SK-N-SH treated with all-trans-retinoic acid at 6 μM for 48 hours (cell line): ENCODE results near the gene MCM5.

Experiments
- ATAC-seq: fragments of 200-7000 bp; cut with Tn5 transposase; 3 replicates; pipeline ENCODE4 v1.9.1; 2020; ENCODE audit warnings: mild to moderate bottlenecking, moderate library complexity
- ARNTL ChIP-seq: fragments of 450-650 bp; formaldehyde crosslinking; IDR thresholded peaks from 2 replicates; pipeline ENCODE4 v1.5.0; 2020; ENCODE audit warnings: low read depth, mild to moderate bottlenecking, moderate library complexity, borderline replicate concordance
- BACH2 ChIP-seq: fragments of 250-450 bp; sonication (Bioruptor Pico); IDR thresholded peaks from 2 replicates; pipeline ENCODE4 v1.9.0; 2021; ENCODE audit warnings: mild to moderate bottlenecking, borderline replicate concordance
- CSDC2 ChIP-seq: fragments of 250-450 bp; sonication (Bioruptor Pico); IDR thresholded peaks from 2 replicates; pipeline ENCODE4 v1.5.0; 2020; ENCODE audit warnings: mild to moderate bottlenecking, moderate library complexity
- ESRRG ChIP-seq: fragments of 250-450 bp; sonication (Bioruptor Pico); IDR thresholded peaks from 2 replicates; pipeline ENCODE4 v1.6.1; 2021; ENCODE audit warnings: mild to moderate bottlenecking
- ISL1 ChIP-seq: fragments of 250-450 bp; sonication (Bioruptor Pico); IDR thresholded peaks from 2 replicates; pipeline ENCODE4 v2.1.2; 2022; ENCODE audit warnings: mild to moderate bottlenecking, moderate library complexity
- OSR1 ChIP-seq: fragments of 250-450 bp; sonication (Bioruptor Pico); IDR thresholded peaks from 2 replicates; pipeline ENCODE4 v1.8.0; 2022; ENCODE audit warnings: moderate library complexity, mild to moderate bottlenecking, inconsistent platforms
- PPARA ChIP-seq: fragments of 250-450 bp; sonication (Bioruptor Pico); IDR thresholded peaks from 2 replicates; pipeline ENCODE4 v1.5.0; 2020; ENCODE audit warnings: mild to moderate bottlenecking, borderline replicate concordance
- RARB ChIP-seq: fragments of 250-450 bp; sonication (Bioruptor Pico); IDR thresholded peaks from 2 replicates; pipeline ENCODE4 v1.8.0; 2021; ENCODE audit warnings: mild to moderate bottlenecking, moderate library complexity
- SNAI2 ChIP-seq: fragments of 250-450 bp; sonication (Bioruptor Pico); IDR thresholded peaks from 2 replicates; pipeline ENCODE4 v1.5.0; 2020; ENCODE audit warnings: mild to moderate bottlenecking, moderate library complexity
- TCF4 ChIP-seq: fragments of 250-450 bp; sonication (Bioruptor Pico); IDR thresholded peaks from 2 replicates; pipeline ENCODE4 v1.8.0; 2021; ENCODE audit warnings: mild to moderate bottlenecking, moderate library complexity, borderline replicate concordance
- TOX ChIP-seq: fragments of 250-450 bp; sonication (Bioruptor Pico); IDR thresholded peaks from 2 replicates; pipeline ENCODE4 v1.8.0; 2021; ENCODE audit warnings: mild to moderate bottlenecking, moderate library complexity, borderline replicate concordance
- ZC3H10 ChIP-seq: fragments of 250-450 bp; sonication (Bioruptor Pico); IDR thresholded peaks from 2 replicates; pipeline ENCODE4 v1.5.1; 2021; ENCODE audit warnings: mild to moderate bottlenecking, moderate library complexity
- ZFP3 ChIP-seq: fragments of 250-450 bp; sonication (Bioruptor Pico); IDR thresholded peaks from 2 replicates; pipeline ENCODE4 v1.5.0; 2020; ENCODE audit warnings: mild to moderate bottlenecking, moderate library complexity
- ZFP30 ChIP-seq: fragments of 450-650 bp; formaldehyde crosslinking; IDR thresholded peaks from 2 replicates; pipeline ENCODE4 v1.5.0; 2022; ENCODE audit warnings: mild to moderate bottlenecking, moderate library complexity
- ZNF565 ChIP-seq: fragments of 450-650 bp; formaldehyde crosslinking; conservative IDR thresholded peaks from 2 replicates; pipeline ENCODE4 v1.5.0; 2020; ENCODE audit warnings: low read depth, mild to moderate bottlenecking, moderate library complexity
- ZNF70 ChIP-seq: fragments of 450-650 bp; formaldehyde crosslinking; IDR thresholded peaks from 2 replicates; pipeline ENCODE4 v1.5.0; 2020; ENCODE audit warnings: mild to moderate bottlenecking, moderate library complexity
- TF ChIP-seq, protein P1 (sequence below): fragments of 250-450 bp; sonication (Bioruptor Pico); IDR thresholded peaks from 2 replicates; pipeline ENCODE4 v1.8.0; 2021; ENCODE audit warnings: low read depth, mild to moderate bottlenecking, moderate library complexity, borderline replicate concordance
- TF ChIP-seq, protein P2 (sequence below): fragments of 250-450 bp; sonication (Bioruptor Pico); IDR thresholded peaks from 2 replicates; pipeline ENCODE4 v1.5.1; 2020; ENCODE audit warnings: low read depth, mild to moderate bottlenecking, moderate library complexity
- TF ChIP-seq, protein P3 (sequence below): fragments of 250-450 bp; sonication (Bioruptor Pico); IDR thresholded peaks from 2 replicates; pipeline ENCODE4 v1.5.1; 2021; ENCODE audit warnings: mild to moderate bottlenecking, moderate library complexity
- TF ChIP-seq, protein P4 (sequence below): fragments of 250-450 bp; sonication (Bioruptor Pico); IDR thresholded peaks from 2 replicates; pipeline ENCODE4 v1.8.0; 2020; ENCODE audit warnings: mild to moderate bottlenecking, moderate library complexity, borderline replicate concordance

MCM5 gene

DNA sequence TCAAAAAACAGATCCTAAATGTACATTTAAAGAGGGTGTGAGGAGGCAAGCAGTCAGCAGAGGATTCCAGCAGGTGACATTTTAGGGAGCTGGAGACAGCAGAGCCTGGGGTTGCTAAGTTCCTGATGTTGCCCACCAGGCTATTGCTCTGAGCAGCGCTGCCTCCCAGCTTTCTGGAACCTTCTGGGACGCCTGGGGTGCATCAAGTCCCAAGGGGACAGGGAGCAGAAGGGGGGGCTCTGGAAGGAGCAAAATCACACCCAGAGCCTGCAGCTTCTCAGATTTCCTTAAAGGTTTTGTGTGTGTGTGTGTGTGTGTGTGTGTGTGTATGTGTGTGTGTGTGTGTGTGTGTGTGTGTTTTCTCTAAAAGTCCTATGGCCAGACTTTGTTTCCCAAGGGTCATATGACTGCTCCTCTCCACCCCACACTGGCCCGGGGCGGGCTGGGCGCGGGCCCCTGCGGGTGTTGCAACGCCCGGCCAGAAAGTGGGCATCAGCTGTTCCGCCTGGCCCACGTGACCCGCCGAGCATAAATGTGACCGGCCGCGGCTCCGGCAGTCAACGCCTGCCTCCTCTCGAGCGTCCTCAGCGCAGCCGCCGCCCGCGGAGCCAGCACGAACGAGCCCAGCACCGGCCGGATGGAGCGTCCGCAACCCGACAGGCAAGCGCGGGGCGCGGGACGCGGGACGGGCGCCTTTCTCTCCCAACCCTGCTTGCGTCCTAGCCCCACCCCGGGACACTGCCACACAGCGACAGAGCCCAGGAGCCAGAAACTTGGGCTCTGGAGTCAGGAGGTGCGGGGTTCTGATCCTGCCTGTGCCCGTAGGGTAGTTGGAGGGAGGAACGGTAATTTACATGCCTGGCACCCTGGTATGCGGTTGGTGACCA, 19.2 kb upstream of the MCM5 start, which contains the start of gene HMOX1:
HMOX1 (plus strand) TSS at position 560 of the 887 bp plus-strand sequence; CDS start at position 638, 78 bp downstream.
- peak; percentile 96 for ATAC-seq
- TF ChIP-seq ZFP3 (CRISPR knock-in tag) (peak; percentile 52; the same call in 1 of the 2 replicates), CSDC2 (CRISPR knock-in tag) (no peak), BACH2 (CRISPR knock-in tag) (no peak), TCF4 (CRISPR knock-in tag) (no peak)

DNA sequence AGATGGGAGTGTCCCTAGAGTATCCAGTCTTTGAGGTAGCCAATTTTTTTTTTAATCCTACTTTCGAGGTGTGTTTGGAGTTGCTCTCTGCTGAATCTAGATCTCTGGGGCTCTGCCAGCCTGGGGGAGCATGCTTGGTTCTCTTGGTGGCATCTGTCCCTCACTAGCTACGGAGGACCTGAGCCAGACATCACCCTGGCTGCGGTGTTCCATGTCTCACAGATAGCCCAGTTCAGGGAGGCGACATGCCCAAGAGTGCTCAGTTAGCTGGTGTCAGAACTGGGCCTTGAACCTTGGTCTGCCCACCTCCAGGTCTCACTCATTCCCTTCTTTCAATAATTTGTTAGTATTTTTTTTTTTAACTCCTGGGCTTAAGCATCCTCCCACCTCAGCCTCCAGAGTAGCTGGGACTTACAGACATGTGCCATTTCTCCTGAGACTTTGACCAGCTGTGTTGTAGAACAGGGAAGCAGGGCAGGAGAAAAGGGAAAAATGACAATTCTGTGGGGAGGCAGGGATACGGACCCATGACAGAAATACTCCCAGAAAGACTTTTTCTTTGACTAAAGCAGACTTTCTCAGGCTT, 18.4 kb upstream of the MCM5 start:
- no peak for TF ChIP-seq ESRRG (CRISPR knock-in tag)
- TF ChIP-seq, protein P1, sequence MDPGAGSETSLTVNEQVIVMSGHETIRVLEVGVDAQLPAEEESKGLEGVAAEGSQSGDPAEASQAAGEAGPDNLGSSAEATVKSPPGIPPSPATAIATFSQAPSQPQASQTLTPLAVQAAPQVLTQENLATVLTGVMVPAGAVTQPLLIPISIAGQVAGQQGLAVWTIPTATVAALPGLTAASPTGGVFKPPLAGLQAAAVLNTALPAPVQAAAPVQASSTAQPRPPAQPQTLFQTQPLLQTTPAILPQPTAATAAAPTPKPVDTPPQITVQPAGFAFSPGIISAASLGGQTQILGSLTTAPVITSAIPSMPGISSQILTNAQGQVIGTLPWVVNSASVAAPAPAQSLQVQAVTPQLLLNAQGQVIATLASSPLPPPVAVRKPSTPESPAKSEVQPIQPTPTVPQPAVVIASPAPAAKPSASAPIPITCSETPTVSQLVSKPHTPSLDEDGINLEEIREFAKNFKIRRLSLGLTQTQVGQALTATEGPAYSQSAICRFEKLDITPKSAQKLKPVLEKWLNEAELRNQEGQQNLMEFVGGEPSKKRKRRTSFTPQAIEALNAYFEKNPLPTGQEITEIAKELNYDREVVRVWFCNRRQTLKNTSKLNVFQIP: no peak
- TF ChIP-seq RARB (CRISPR knock-in tag): no peak
- no peak for TF ChIP-seq ARNTL
- TF ChIP-seq ZNF565: no peak
- TF ChIP-seq, protein P2, sequence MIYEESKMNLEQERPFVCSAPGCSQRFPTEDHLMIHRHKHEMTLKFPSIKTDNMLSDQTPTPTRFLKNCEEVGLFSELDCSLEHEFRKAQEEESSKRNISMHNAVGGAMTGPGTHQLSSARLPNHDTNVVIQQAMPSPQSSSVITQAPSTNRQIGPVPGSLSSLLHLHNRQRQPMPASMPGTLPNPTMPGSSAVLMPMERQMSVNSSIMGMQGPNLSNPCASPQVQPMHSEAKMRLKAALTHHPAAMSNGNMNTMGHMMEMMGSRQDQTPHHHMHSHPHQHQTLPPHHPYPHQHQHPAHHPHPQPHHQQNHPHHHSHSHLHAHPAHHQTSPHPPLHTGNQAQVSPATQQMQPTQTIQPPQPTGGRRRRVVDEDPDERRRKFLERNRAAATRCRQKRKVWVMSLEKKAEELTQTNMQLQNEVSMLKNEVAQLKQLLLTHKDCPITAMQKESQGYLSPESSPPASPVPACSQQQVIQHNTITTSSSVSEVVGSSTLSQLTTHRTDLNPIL (CRISPR knock-in tag): no peak
- TF ChIP-seq, protein P3, sequence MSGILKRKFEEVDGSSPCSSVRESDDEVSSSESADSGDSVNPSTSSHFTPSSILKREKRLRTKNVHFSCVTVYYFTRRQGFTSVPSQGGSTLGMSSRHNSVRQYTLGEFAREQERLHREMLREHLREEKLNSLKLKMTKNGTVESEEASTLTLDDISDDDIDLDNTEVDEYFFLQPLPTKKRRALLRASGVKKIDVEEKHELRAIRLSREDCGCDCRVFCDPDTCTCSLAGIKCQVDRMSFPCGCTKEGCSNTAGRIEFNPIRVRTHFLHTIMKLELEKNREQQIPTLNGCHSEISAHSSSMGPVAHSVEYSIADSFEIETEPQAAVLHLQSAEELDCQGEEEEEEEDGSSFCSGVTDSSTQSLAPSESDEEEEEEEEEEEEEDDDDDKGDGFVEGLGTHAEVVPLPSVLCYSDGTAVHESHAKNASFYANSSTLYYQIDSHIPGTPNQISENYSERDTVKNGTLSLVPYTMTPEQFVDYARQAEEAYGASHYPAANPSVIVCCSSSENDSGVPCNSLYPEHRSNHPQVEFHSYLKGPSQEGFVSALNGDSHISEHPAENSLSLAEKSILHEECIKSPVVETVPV: no peak
- TF ChIP-seq TOX: no peak
- TF ChIP-seq, all 23 proteins: peak for 0
- ATAC-seq: peak; percentile 17; the same call in 2 of the 3 replicates

DNA sequence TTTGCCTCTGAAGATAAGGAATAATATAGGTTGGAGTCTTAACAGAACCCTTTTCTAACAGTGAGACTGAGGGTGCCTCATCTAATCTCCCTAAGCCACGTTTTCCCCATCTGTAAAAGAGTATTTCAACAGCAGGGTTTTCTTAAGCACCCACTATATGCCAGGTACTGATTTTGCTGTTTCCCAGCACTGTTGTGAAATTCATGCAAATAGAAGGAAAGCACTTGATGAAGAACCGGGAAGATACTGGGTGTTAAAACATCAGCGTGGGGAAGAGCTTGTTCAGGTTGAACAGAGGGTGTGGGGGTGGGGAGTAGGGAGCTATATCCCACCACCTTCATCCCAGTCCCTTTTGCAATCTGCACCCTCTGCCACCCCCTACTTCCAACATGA, 16.3 kb upstream of the MCM5 start:
- no peak for ATAC-seq
- TF ChIP-seq ZNF565 (no peak), CSDC2 (CRISPR knock-in tag) (no peak), ZC3H10 (no peak), ESRRG (CRISPR knock-in tag) (no peak), SNAI2 (CRISPR knock-in tag) (no peak), ISL1 (CRISPR knock-in tag) (no peak), ZFP3 (CRISPR knock-in tag) (no peak), OSR1 (CRISPR knock-in tag) (no peak), TCF4 (CRISPR knock-in tag) (no peak), ZFP30 (CRISPR knock-in tag) (no peak), PPARA (CRISPR knock-in tag) (no peak), ZNF70 (CRISPR knock-in tag) (no peak)
- TF ChIP-seq, protein P1: no peak
- TF ChIP-seq, protein P4, sequence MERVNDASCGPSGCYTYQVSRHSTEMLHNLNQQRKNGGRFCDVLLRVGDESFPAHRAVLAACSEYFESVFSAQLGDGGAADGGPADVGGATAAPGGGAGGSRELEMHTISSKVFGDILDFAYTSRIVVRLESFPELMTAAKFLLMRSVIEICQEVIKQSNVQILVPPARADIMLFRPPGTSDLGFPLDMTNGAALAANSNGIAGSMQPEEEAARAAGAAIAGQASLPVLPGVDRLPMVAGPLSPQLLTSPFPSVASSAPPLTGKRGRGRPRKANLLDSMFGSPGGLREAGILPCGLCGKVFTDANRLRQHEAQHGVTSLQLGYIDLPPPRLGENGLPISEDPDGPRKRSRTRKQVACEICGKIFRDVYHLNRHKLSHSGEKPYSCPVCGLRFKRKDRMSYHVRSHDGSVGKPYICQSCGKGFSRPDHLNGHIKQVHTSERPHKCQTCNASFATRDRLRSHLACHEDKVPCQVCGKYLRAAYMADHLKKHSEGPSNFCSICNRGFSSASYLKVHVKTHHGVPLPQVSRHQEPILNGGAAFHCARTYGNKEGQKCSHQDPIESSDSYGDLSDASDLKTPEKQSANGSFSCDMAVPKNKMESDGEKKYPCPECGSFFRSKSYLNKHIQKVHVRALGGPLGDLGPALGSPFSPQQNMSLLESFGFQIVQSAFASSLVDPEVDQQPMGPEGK: no peak
- TF ChIP-seq, protein P2 (CRISPR knock-in tag): no peak
- TF ChIP-seq, all 23 proteins: peak for 0
